ENCODE data around the gene UQCRC1. TPM values are rescaled to one million over a fixed set of nuclear protein-coding genes. Genes with fewer than 3 reads are reported as not detected.

The UQCRC1 gene
- total RNA-seq, result 100 to 1,000 TPM; 583 to 651 TPM
- long read RNA-seq, transcript UQCRC1-201 (13 exons, 1,985 nt), result major isoform, 2,151 of 2,282 reads
- long read RNA-seq, partial matches to known transcripts, result 53 of 2,282 reads
- long read RNA-seq, other reads (novel, unspliced or antisense), result 77 of 2,282 reads

GRCh38 chr3:48609088-48610005 is at the start of gene UQCRC1:
TSS of gene UQCRC1 (minus strand) at chr3:48609646. CDS start at chr3:48609620, 26 bp downstream.
- ATAC-seq, result peak; percentile 100
- intact Hi-C loops (cut with DNase I), result no loop called here

GRCh38 chr3:48656841-48657281 is 47.4 kb upstream of the UQCRC1 start:
- intact Hi-C loops (cut with DNase I), result loop anchor here in 1 of 2 donors (1.0 kb wide), 1 partner anchor 22 kb away; the partner anchor contains the start of gene SLC26A6
- ATAC-seq, result no peak

More at GRCh38 chr3:48609088-48610005, at the start of gene UQCRC1:
- peak; percentile 94 for DNase-seq

GRCh38 chr3:48656061-48656840 is 46.8 kb upstream of the UQCRC1 start:
- peak; percentile 89 for DNase-seq
- intact Hi-C loops (cut with DNase I), result loop anchor here in 1 of 2 donors (1.0 kb wide), 1 partner anchor 21 kb away; the partner anchor contains the start of gene SLC26A6
- peak; percentile 89 to 94 for ATAC-seq

More at GRCh38 chr3:48656841-48657281, 47.4 kb upstream of the UQCRC1 start:
- no peak for DNase-seq

GRCh38 chr3:48655606-48656005 is 46.2 kb upstream of the UQCRC1 start:
- DNase-seq, result no peak
- intact Hi-C loops (cut with DNase I), result loop anchor here in 1 of 2 donors (1.0 kb wide), 1 partner anchor 20 kb away; the partner anchor contains the start of gene SLC26A6
- ATAC-seq, result peak in 1 of 2 donors; percentile 2

GRCh38 chr3:48655063-48655462 is 45.6 kb upstream of the UQCRC1 start:
- intact Hi-C loops (cut with DNase I), result no loop called here
- ATAC-seq, result no peak
- no peak for DNase-seq

- DNase-seq (no peak), ATAC-seq (no peak)
- intact Hi-C loops (cut with DNase I), result no loop called here
These were observed 43.7 kb upstream of the UQCRC1 start for GRCh38 chr3:48652923-48653715.

- ATAC-seq, result no peak
- DNase-seq, result no peak
- intact Hi-C loops (cut with DNase I), result no loop called here
These were observed 42.3 kb upstream of the UQCRC1 start for GRCh38 chr3:48651771-48652170.

- intact Hi-C loops (cut with DNase I), result no loop called here
- no peak for ATAC-seq
- no peak for DNase-seq
These were observed 41.3 kb upstream of the UQCRC1 start for GRCh38 chr3:48650723-48651122.

GRCh38 chr3:48648188-48648850 is 38.9 kb upstream of the UQCRC1 start:
- no peak for ATAC-seq
- intact Hi-C loops (cut with DNase I), result no loop called here
- DNase-seq, result no peak

- ATAC-seq (no peak), DNase-seq (no peak)
- intact Hi-C loops (cut with DNase I), result no loop called here
These were observed 38.3 kb upstream of the UQCRC1 start for GRCh38 chr3:48647714-48648113.

GRCh38 chr3:48644898-48645760 is 35.7 kb upstream of the UQCRC1 start:
- DNase-seq, result no peak
- ATAC-seq, result no peak
- intact Hi-C loops (cut with DNase I), result no loop called here

GRCh38 chr3:48642605-48643004 is 33.2 kb upstream of the UQCRC1 start:
- DNase-seq (no peak), ATAC-seq (no peak)
- intact Hi-C loops (cut with DNase I), result no loop called here

- DNase-seq (no peak), ATAC-seq (no peak)
- intact Hi-C loops (cut with DNase I), result no loop called here
These were observed 31.9 kb upstream of the UQCRC1 start for GRCh38 chr3:48641396-48641795.

- intact Hi-C loops (cut with DNase I), result no loop called here
- no peak for ATAC-seq
- DNase-seq, result no peak
These were observed 30.6 kb upstream of the UQCRC1 start for GRCh38 chr3:48639944-48640606.

- intact Hi-C loops (cut with DNase I), result no loop called here
- ATAC-seq (no peak), DNase-seq (no peak)
These were observed 27.9 kb upstream of the UQCRC1 start for GRCh38 chr3:48637305-48637704.

- intact Hi-C loops (cut with DNase I), result no loop called here
- DNase-seq, result no peak
- no peak for ATAC-seq
These were observed 26.8 kb upstream of the UQCRC1 start for GRCh38 chr3:48636149-48636655.

Measured in left cardiac atrium (tissue), 4 donors.